T47D (cell line): ENCODE results near the gene GPI.
"Not testable (repeated sequence)": the region's sequence is repeated elsewhere in the genome, so short reads cannot be mapped to it uniquely, and the experiment has no call there.

ENCODE experiments used
- DNase-seq, 2 experiments: peaks; one replicate each; pipeline versions ENCODE4 v3.0.0 to v3.0.0-alpha.2; 2011 to 2012; ENCODE audit warnings: low read depth in 1 of 2, low spot score in 1 of 2
- JUND ChIP-seq: IDR thresholded peaks from 2 replicates; pipeline ENCODE4 v1.6.1; 2012; ENCODE audit warnings: low read depth
- in situ Hi-C: cut with HindIII; loops from 2 replicates; pipeline ENCODE4 v1.10.0; 2016; ENCODE audit warnings: low sequenced_read_pairs, low pct_unique_long_range_greater_than_20kb

GPI gene

DNA sequence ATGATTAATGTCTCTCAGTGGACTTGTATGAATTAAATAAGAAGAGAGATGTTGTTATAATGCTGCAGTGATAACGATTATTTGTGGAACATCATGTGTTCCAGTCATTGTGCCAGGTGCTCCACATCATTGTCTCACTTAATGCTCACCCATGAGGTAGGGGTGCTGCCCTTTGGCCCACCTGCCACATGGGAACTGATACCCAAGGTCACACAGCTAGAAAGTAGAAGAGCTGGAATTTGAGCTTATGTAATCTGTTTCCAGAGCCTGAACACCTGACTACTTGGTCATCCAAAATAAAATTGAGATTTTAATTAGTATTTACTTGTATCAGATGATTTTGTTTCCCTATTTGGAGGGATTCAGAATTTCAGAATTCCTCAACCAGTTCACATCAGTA, 36.0 kb upstream of the GPI start:
- in situ Hi-C loops = no loop called here

DNA sequence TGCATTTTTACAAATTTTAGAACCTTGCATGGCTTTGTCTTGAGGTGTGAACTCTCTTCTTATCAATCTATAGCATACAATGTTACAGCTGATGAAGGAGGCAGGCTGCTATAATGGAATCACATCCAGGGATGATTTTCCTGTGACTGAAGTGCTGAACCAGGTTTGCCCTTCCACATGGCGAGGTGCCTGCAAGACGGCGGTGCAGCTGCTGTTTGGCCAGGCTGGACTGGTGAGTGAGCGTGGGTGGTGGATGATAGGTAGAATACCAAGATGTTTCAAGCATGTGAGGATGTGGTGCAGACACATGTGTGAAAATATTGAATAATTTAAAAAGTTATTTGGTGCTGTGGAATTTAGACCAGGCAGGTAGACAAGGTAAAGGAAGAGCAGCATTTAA, 34.9 kb upstream of the GPI start:
- in situ Hi-C loops = no loop called here
- DNase-seq = no peak
- TF ChIP-seq JUND = no peak

More for the DNA sequence above, 36.0 kb upstream of the GPI start:
- DNase-seq = no peak
- TF ChIP-seq JUND = no peak

DNA sequence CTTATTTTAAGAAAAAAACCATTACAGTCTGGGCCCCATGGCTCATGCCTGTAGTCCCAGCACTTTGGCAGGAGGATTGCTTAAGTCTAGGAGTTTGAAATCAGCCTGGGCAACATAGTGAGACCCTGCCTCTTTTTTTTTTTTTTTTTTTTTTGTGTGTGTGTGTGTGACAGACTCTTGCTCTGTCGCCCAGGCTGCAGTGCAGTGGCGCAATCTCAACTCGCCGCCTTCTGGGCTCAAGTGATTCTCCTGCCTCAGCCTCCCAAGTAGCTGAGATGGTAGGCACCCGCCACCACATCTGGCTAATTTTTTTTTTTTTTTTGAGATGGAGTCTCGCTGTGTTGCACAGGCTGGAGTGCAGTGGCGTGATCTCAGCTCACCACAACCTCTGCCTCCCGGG, 34.4 kb upstream of the GPI start:
- in situ Hi-C loops = not testable (repeated sequence)

DNA sequence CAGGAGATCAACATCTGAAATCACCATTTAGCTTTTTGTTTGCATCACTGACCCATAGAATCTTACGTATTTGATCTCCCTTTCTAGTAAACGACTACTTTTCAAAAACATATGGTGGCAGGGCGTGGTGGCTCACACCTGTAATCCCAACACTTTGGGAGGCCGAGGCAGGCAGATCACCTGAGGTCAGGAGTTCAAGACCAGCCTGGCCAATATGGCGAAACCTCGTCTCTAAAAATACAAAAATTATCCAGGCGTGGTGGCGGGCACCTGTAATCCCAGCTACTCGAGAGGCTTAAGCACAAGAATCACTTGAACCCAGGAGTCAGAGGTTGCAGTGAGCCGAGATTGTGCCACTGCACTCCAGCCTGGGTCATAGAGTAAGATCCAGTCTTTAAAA, 33.4 kb upstream of the GPI start:
- DNase-seq, in situ Hi-C loops: not testable (repeated sequence)

More for the DNA sequence above, 34.4 kb upstream of the GPI start:
- not testable (repeated sequence) for DNase-seq

DNA sequence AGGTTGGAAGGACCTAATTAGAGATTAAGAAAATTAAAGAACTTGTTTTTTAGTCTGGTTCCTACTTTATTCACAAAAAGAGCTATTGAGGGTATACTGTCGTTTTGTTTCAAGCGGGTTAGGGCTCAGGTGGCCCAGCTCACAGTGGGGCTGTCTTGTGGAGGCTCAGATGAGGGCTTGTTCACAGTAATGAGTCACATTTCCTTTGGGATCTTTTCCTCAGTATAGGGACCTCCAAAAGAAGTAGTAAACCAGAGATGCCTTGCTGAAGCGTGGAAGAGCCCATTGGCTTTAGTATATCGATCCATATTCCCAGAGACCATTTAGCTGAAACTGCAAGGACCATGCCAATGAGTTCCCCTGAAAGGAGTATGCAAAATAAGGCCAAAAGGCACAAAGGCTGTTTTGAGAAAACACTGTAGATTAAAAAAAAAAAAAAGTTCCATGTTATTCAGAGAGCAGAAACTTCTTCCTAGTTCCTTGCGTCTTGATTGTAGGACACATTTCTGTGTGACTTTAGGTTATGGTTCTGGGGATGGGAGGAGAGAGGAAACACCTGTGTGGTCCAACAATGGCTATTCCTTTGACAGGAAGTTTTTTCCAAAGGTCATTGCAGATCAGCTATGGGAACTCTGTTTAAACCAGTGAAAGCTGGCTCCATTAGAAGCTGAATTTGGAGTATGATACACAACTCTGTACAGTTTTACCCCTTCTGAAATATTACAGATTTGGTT, 32.8 kb upstream of the GPI start:
- in situ Hi-C loops = no loop called here
- TF ChIP-seq JUND = no peak
- DNase-seq = no peak

DNA sequence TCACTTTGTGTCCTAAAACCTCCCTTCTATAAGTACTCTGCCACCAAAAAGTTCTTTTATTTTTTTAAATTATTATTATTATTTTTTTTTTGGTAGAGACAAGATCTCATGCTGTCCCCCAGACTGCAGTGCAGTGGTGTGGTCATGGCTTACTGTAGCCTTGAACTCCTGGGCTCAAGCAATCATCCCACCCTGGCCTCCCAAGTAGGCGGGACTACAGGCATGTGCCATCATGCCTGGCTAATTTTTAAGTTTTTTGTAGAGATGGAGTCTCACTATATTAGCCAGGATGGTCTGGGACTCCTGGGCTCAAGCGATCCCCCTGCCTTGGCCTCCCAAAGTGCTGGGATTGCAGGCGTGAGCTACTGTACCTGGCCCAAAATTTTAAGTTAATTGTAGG, 29.1 kb upstream of the GPI start:
- TF ChIP-seq JUND = no peak
- DNase-seq = no peak
- in situ Hi-C loops = no loop called here

DNA sequence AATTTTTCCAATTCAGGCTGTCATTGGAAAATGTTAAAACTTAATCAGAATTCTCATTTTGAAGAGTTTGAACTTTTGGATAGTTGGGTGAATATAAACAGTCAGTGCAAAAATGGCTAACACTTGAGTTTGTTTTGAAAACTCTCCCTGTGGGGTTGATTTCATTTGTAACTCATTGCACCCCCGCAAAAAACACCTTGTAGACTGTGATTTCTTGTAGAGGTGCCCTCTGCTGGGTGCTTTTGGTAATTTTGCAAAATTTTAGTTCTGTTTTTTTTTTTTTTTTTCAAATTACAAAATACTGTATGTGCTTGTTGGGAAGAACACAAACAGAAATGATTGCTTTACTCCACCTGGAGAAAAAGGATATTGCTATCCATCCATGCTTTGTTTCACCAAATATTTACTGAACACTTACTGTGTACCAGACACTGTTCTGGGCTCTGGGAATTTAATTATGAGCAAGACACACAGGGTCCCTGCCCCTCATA, 28.2 kb upstream of the GPI start:
- in situ Hi-C loops = no loop called here
- TF ChIP-seq JUND = no peak
- peak in 1 of 2 experiments; percentile 34 for DNase-seq

DNA sequence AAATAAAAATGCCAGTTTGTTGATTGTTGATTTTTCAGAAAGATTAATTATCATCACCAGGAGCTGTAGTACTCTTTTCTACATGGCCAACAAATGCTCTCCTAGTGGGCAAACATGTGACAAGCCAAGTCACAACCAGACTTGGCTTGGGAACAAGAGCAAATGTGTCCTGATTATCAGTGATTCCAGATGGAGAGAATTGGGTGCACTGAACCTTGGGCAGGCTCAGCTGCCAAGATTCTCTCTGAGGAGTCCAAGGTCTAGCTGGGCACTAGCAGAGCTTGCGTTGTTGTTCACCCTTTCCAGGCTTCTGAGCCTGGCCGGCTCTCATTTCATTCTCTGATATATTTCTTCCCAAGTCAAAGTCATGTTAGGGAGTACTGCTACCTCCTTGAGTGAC, 27.3 kb upstream of the GPI start:
- TF ChIP-seq JUND = no peak
- no peak for DNase-seq
- in situ Hi-C loops = no loop called here

DNA sequence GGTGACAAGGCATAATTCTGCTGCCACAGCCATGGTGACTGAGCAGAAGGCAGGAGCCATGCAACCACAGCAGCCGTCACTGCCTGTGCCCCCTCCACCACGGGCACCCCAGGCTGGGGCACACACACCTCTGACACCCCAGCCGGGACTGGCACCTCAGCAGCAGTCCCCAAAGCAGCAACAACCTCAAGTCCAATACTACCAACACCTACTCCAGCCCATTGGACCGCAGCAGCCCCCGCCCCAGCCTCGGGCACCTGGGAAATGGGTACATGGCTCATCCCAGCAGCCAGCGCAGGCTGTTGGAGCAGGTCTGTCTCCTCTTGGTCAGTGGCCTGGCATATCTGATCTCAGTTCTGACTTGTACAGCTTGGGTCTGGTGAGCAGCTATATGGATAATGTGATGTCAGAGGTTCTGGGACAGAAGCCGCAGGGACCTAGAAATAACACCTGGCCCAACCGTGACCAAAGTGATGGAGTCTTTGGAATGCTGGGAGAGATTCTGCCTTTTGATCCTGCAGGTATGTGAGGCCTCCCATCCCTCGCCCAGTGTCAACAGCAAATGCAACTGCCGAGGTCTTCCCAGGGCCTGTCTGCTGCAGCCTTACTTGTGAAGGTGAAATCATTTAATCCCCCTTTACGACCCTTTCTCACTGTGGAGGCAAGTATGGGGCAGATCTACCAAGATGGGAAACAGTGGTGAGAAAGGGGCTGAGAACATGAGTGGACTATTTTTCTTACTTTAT, 22.9 kb upstream of the GPI start:
- in situ Hi-C loops = no loop called here
- TF ChIP-seq JUND = no peak
- DNase-seq = no peak

DNA sequence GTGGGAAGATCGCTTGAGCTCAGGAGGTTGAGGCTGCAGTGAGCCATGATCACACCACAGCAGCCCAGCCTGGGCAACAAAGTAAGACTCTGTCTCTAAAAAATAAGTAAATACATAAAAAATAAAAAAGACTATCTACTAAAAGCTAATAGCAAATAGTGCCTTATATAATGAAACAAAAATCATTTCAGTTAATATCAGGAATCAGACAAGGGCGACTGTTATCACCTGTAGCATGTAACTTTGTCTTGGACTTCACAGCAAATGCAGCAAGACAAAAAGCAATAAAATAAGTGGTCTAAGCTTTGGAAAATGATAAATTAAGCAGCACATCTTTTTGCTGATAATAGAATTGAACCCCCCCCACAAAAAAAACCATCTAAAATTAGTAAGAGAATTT, 21.2 kb upstream of the GPI start:
- no peak for TF ChIP-seq JUND
- in situ Hi-C loops = no loop called here
- no peak for DNase-seq

DNA sequence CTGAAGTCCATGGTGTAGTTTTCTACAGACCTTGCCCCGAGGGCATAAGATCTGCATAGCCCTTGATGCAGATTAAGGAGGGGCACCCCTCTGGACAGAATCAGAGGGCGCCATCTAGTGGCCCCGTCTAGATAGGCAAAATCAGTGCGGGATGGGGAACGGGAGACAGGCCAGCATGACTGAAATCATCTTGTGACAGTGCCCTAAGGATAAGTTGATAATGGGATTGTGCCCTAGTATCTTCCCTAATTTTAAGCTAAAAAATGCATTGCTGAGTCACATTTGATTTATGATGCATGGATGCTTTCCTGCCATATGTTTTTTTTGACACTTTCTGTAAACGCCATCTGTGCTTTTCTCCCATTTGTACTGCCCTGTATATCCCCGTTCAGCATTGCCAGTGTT, 19.0 kb upstream of the GPI start:
- TF ChIP-seq JUND = no peak
- in situ Hi-C loops = no loop called here
- DNase-seq = peak; percentile 53 to 77

DNA sequence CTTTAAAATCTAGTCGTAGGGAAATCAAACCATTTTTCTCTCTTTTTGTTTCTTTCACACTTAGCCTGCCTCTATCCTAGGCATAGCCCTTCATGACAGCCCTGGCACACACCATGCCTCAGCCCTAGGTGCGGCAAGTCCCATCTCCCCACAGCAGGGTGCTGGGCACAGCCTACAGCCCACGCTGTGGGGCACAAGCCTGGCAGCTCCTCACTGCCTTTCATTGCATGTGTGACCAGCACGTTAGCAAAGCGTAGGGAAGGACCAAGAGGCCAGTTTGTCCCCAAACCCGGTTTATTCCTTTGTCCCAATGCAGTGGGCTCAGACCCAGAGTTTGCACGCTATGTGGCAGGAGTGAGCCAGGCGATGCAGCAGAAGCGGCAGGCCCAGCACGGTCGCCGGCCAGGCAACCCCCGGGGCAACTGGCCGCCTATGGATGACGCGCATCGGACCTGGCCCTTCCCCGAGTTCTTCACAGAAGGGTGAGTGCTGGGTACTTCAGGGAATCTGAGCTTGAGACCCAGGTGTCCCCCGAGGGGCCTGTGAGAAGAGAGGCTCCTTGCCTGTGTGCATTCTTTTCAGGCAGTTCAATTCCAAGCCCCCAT, 17.3 kb upstream of the GPI start:
- TF ChIP-seq JUND = no peak
- in situ Hi-C loops = no loop called here
- no peak for DNase-seq

DNA sequence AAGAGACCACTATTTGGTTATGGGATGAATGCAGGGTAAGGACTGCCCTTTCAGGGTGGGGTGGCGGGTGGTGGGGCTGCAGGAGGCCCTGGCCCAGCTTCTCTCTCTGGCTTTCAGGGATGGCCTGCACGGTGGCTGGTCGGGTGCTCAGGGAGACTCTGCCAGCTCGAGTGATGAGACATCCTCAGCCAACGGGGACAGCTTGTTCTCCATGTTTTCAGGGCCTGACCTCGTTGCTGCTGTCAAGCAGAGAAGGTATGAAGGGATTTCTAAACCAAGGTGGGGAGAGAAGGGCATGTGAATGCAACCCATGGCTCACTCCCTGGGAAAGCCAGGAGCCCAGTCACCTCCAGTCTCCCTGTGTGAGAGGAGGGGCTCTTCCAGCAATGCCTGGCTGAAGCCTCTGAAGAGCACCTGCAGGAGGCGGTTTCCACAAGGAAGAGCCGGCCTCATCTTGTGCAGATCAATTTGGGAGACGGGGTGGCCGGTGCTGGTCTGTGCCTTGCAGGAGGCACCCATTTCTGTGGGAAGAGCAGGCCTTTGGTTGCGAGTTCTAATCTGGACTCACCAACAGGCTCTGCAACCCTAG, 16.0 kb upstream of the GPI start:
- DNase-seq = no peak
- no peak for TF ChIP-seq JUND
- in situ Hi-C loops = no loop called here
